Calu3 (cell line): Measurements from ENCODE around the gene TERC. TPM values are rescaled to one million over a fixed set of nuclear protein-coding genes. Genes with fewer than 3 reads are reported as not detected.

Experiments used
- BruUV-seq: library from RNA; stranded (reverse); fragments of 400-500 nt; replicated peaks from 2 replicates; lab custom pipeline; 2021; lab: Mats Ljungman, UMichigan
- CTCF ChIA-PET: fragments of 300-600 bp; sonication (Branson Sonifier 250); formaldehyde crosslinking; loops from one replicate; lab custom pipeline; 2022; ENCODE audit warnings: antibody characterized with exemption; lab: Charles Lee
- DNase-seq: peaks from one replicate; pipeline ENCODE4 v3.0.0; 2022
- H3K27ac Mint-ChIP-seq: one replicate; pipeline ENCODE4 v1.8.0; 2022; ENCODE audit warnings: mixed read lengths; ENCODE audit not compliant: unreplicated experiment
- H3K27me3 Mint-ChIP-seq: one replicate; pipeline ENCODE4 v1.8.0; 2022; ENCODE audit warnings: mixed read lengths; ENCODE audit not compliant: unreplicated experiment
- H3K36me3 Mint-ChIP-seq: one replicate; pipeline ENCODE4 v1.8.0; 2022; ENCODE audit warnings: mild to moderate bottlenecking, moderate library complexity, mixed read lengths; ENCODE audit not compliant: insufficient read depth, unreplicated experiment
- H3K4me1 Mint-ChIP-seq: one replicate; pipeline ENCODE4 v1.8.0; 2022; ENCODE audit warnings: mild to moderate bottlenecking, low read depth, mixed read lengths; ENCODE audit not compliant: unreplicated experiment
- H3K4me3 Mint-ChIP-seq: one replicate; pipeline ENCODE4 v1.8.0; 2022; ENCODE audit warnings: mild to moderate bottlenecking, low read depth, moderate library complexity, mixed read lengths; ENCODE audit not compliant: unreplicated experiment
- H3K9me3 Mint-ChIP-seq: one replicate; pipeline ENCODE4 v1.8.0; 2022; ENCODE audit warnings: low read depth, mixed read lengths; ENCODE audit not compliant: unreplicated experiment
- CTCF ChIP-seq: fragments of 200-600 bp; IDR thresholded peaks from one replicate; pipeline ENCODE4 v1.8.0; 2022; ENCODE audit warnings: antibody characterized with exemption; ENCODE audit not compliant: unreplicated experiment
- intact Hi-C: fragments of 100-400 bp; cut with micrococcal nuclease; formaldehyde crosslinking; loops from one replicate; pipeline ENCODE4 v1.10.0; 2022; ENCODE audit not compliant: unreplicated experiment
- total RNA-seq: library from RNA; stranded (reverse); gene quantifications from 2 replicates; pipeline ENCODE4 v1.2.3, GENCODE V29; 2022

Gene TERC
- total RNA-seq, 1 experiment from 2014 or later: 11.0 TPM

GRCh38 chr3:169792359-169792758, 27.5 kb upstream of the TERC start:
- CTCF ChIA-PET: no interaction called here
- no peak for DNase-seq
- no peak overlapping the region for H3K4me3 Mint-ChIP-seq
- H3K27me3 Mint-ChIP-seq: no peaks in the 10 kb centered on the region
- no peak for TF ChIP-seq CTCF
- no peak overlapping the region for H3K27ac Mint-ChIP-seq
- H3K36me3 Mint-ChIP-seq: peaks cover 6% of the 10 kb centered on the region
- no peaks in the 10 kb centered on the region for H3K4me1 Mint-ChIP-seq
- intact Hi-C loops: no loop called here
- no peaks in the 10 kb centered on the region for H3K9me3 Mint-ChIP-seq
- no TSS peak for BruUV-seq

GRCh38 chr3:169790687-169791429, 26.0 kb upstream of the TERC start:
- CTCF ChIA-PET: no interaction called here
- no TSS peak for BruUV-seq
- Mint-ChIP-seq H3K4me1 (no peaks in the 10 kb centered on the region), H3K36me3 (peaks cover 21% of the 10 kb centered on the region), H3K4me3 (no peak overlapping the region), H3K27me3 (no peaks in the 10 kb centered on the region), H3K27ac (peak overlapping the region; percentile 2), H3K9me3 (no peaks in the 10 kb centered on the region)
- DNase-seq: no peak
- TF ChIP-seq CTCF: no peak
- intact Hi-C loops: no loop called here

- Mint-ChIP-seq H3K4me1 (no peaks in the 10 kb centered on the region), H3K36me3 (peaks cover 28% of the 10 kb centered on the region), H3K27me3 (no peaks in the 10 kb centered on the region), H3K9me3 (no peaks in the 10 kb centered on the region), H3K27ac (peak overlapping the region; percentile 2), H3K4me3 (no peak overlapping the region)
- intact Hi-C loops: no loop called here
- no TSS peak for BruUV-seq
- CTCF ChIA-PET: no interaction called here
- TF ChIP-seq CTCF: no peak
- no peak for DNase-seq
Observed at GRCh38 chr3:169790219-169790618, 25.4 kb upstream of the TERC start.

- no peak for TF ChIP-seq CTCF
Observed at GRCh38 chr3:169787791-169788190, 22.9 kb upstream of the TERC start.

More at GRCh38 chr3:169787791-169788190, 22.9 kb upstream of the TERC start:
- no TSS peak for BruUV-seq
- Mint-ChIP-seq H3K27me3 (no peaks in the 10 kb centered on the region), H3K4me1 (no peaks in the 10 kb centered on the region), H3K4me3 (no peak overlapping the region), H3K27ac (no peak overlapping the region), H3K36me3 (peaks cover 29% of the 10 kb centered on the region), H3K9me3 (no peaks in the 10 kb centered on the region)
- DNase-seq: no peak
- intact Hi-C loops: no loop called here
- CTCF ChIA-PET: no interaction called here
